Neural cell (in vitro differentiated cells): ENCODE measurements around the gene PPP3CA. TPM values are rescaled to one million over a fixed set of nuclear protein-coding genes. Genes with fewer than 3 reads are reported as not detected.

Source experiments
- H2AFZ ChIP-seq: fragments of 200-600, 300-800 bp; sonication (generic), shearing (Covaris generic); 2 replicates; pipeline ENCODE4 v1.6.0; 2014; ENCODE audit warnings: low read depth, mild to moderate bottlenecking, antibody characterized with exemption, low read length, moderate library complexity
- H3F3A ChIP-seq: fragments of 200-600 bp; shearing (Covaris generic); 2 replicates; pipeline ENCODE4 v1.6.1; 2016; ENCODE audit warnings: mild to moderate bottlenecking, moderate library complexity, mixed read lengths, antibody characterized with exemption, low read length; ENCODE audit not compliant: insufficient read depth, poor library complexity, severe bottlenecking
- H3K27ac ChIP-seq: fragments of 200-600, 300-800 bp; sonication (generic), shearing (Covaris generic); 2 replicates; pipeline ENCODE4 v1.5.1; 2014; ENCODE audit warnings: mild to moderate bottlenecking, low read length, moderate library complexity
- H3K27me3 ChIP-seq: fragments of 300-800, 200-600 bp; sonication (generic), shearing (Covaris generic); 2 replicates; pipeline ENCODE4 v1.6.0; 2014; ENCODE audit warnings: mild to moderate bottlenecking, low read depth, low read length, moderate library complexity; ENCODE audit not compliant: insufficient read depth
- H3K36me3 ChIP-seq: fragments of 300-800, 200-600 bp; sonication (generic), shearing (Covaris generic); 2 replicates; pipeline ENCODE4 v1.5.1; 2014; ENCODE audit warnings: mild to moderate bottlenecking, antibody characterized with exemption, low read length, moderate library complexity; ENCODE audit not compliant: insufficient read depth
- H3K4me2 ChIP-seq: fragments of 300-800, 200-600 bp; sonication (generic), shearing (Covaris generic); 2 replicates; pipeline ENCODE4 v1.6.0; 2014; ENCODE audit warnings: mild to moderate bottlenecking, low read length
- H3K4me3 ChIP-seq: fragments of 300-800, 200-600 bp; sonication (generic), shearing (Covaris generic); 2 replicates; pipeline ENCODE4 v1.5.1; 2014; ENCODE audit warnings: mild to moderate bottlenecking, low read length, moderate library complexity
- H3K79me2 ChIP-seq: fragments of 200-600 bp; shearing (Covaris generic); replicated peaks from 2 replicates; pipeline ENCODE4 v1.6.0; 2014; ENCODE audit warnings: mild to moderate bottlenecking, low read length, moderate library complexity; ENCODE audit not compliant: insufficient read depth
- H3K9ac ChIP-seq: fragments of 300-800, 200-600 bp; sonication (generic), shearing (Covaris generic); 2 replicates; pipeline ENCODE4 v1.6.1; 2016; ENCODE audit warnings: mild to moderate bottlenecking, low read length, mixed read lengths
- H3K9me2 ChIP-seq: fragments of 200-600 bp; shearing (Covaris generic); 2 replicates; pipeline ENCODE4 v1.6.1; 2016; ENCODE audit warnings: mild to moderate bottlenecking, low read length, mixed read lengths; ENCODE audit not compliant: insufficient read depth
- H3K9me3 ChIP-seq: fragments of 200-600, 300-800 bp; sonication (generic), shearing (Covaris generic); 2 replicates; pipeline ENCODE4 v1.6.1; 2016; ENCODE audit warnings: mild to moderate bottlenecking, mixed run types, low read length, moderate library complexity, mixed read lengths
- H4K20me1 ChIP-seq: fragments of 200-600 bp; shearing (Covaris generic); 2 replicates; pipeline ENCODE4 v1.6.1; 2016; ENCODE audit warnings: mild to moderate bottlenecking, mixed run types; ENCODE audit not compliant: insufficient read depth
- EP300 ChIP-seq: fragments of 450-650 bp; conservative IDR thresholded peaks from 2 replicates; pipeline ENCODE4 v1.6.1; 2014; ENCODE audit warnings: antibody characterized with exemption, mild to moderate bottlenecking, moderate library complexity; ENCODE audit not compliant: poor library complexity, severe bottlenecking
- EZH2 ChIP-seq: fragments of 200-600, 300-800 bp; shearing (Covaris generic), sonication (generic); IDR thresholded peaks from 2 replicates; pipeline ENCODE4 v1.6.1; 2014; ENCODE audit warnings: antibody characterized with exemption, low read length, borderline replicate concordance, mild to moderate bottlenecking; ENCODE audit not compliant: insufficient read depth, poor library complexity, severe bottlenecking
- MXI1 ChIP-seq: fragments of 450-650 bp; conservative IDR thresholded peaks from 2 replicates; pipeline ENCODE4 v1.6.1; 2014; ENCODE audit warnings: antibody characterized with exemption, mild to moderate bottlenecking; ENCODE audit not compliant: poor library complexity, severe bottlenecking
- POLR2AphosphoS5 ChIP-seq: IDR thresholded peaks from 2 replicates; pipeline ENCODE4 v1.6.1; 2012
- RAD21 ChIP-seq: fragments of 450-650 bp; conservative IDR thresholded peaks from 2 replicates; pipeline ENCODE4 v1.6.1; 2014; ENCODE audit warnings: antibody characterized with exemption, mild to moderate bottlenecking, moderate library complexity
- SMC3 ChIP-seq: fragments of 450-650 bp; conservative IDR thresholded peaks from 2 replicates; pipeline ENCODE4 v1.6.1; 2014; ENCODE audit warnings: antibody characterized with exemption, mild to moderate bottlenecking, moderate library complexity; ENCODE audit not compliant: poor library complexity
- TAF1 ChIP-seq: IDR thresholded peaks from 2 replicates; pipeline ENCODE4 v1.6.1; 2012; ENCODE audit warnings: low read depth
- polyA plus RNA-seq: library from polyadenylated mRNA; depleted of rRNA; stranded (reverse); fragments of >200 nt; gene quantifications from 2 replicates; pipeline ENCODE4 v1.2.3, GENCODE V29; 2014
- TF ChIP-seq, protein P1 (sequence below): IDR thresholded peaks from 2 replicates; pipeline ENCODE4 v1.6.1; 2012; ENCODE audit warnings: borderline replicate concordance
- TF ChIP-seq, protein P2 (sequence below): fragments of 450-650 bp; IDR thresholded peaks from 2 replicates; pipeline ENCODE4 v1.5.1; 2014; ENCODE audit warnings: antibody characterized with exemption, mild to moderate bottlenecking, moderate library complexity; ENCODE audit not compliant: poor library complexity, severe bottlenecking

The PPP3CA gene
- polyA plus RNA-seq, 1 donor from 2014 or later, result 78.2 TPM

DNA sequence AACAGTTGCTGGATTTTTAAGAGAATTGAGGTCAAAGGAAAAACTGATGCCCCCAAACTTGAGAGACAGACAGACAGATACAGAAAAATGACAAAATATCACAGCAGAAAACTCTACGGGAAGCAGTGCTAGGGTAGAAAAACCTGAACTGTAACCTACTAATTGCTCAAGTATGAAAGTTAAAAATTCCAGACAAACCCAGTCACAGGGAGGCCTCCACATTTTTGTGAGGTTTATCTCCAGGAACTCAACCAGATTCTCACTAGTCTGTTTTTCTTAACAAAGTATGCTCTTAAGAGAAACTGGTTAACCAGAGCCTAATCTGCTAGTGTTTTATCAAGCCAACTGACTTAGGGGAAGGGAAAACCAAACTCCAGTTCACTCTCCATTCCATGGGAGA lies 19.9 kb upstream of the PPP3CA start:
- H3F3A ChIP-seq, result no peaks in the 10 kb centered on the region
- H4K20me1 ChIP-seq, result no peaks in the 10 kb centered on the region
- no peak overlapping the region for H3K4me3 ChIP-seq
- H3K9me3 ChIP-seq, result no peaks in the 10 kb centered on the region
- no peaks in the 10 kb centered on the region for H3K79me2 ChIP-seq
- no peaks in the 10 kb centered on the region for H3K36me3 ChIP-seq
- no peak overlapping the region for H3K9ac ChIP-seq
- no peaks in the 10 kb centered on the region for H3K9me2 ChIP-seq
- no peak overlapping the region for H3K4me2 ChIP-seq
- no peak overlapping the region for H2AFZ ChIP-seq
- TF ChIP-seq, protein P1, sequence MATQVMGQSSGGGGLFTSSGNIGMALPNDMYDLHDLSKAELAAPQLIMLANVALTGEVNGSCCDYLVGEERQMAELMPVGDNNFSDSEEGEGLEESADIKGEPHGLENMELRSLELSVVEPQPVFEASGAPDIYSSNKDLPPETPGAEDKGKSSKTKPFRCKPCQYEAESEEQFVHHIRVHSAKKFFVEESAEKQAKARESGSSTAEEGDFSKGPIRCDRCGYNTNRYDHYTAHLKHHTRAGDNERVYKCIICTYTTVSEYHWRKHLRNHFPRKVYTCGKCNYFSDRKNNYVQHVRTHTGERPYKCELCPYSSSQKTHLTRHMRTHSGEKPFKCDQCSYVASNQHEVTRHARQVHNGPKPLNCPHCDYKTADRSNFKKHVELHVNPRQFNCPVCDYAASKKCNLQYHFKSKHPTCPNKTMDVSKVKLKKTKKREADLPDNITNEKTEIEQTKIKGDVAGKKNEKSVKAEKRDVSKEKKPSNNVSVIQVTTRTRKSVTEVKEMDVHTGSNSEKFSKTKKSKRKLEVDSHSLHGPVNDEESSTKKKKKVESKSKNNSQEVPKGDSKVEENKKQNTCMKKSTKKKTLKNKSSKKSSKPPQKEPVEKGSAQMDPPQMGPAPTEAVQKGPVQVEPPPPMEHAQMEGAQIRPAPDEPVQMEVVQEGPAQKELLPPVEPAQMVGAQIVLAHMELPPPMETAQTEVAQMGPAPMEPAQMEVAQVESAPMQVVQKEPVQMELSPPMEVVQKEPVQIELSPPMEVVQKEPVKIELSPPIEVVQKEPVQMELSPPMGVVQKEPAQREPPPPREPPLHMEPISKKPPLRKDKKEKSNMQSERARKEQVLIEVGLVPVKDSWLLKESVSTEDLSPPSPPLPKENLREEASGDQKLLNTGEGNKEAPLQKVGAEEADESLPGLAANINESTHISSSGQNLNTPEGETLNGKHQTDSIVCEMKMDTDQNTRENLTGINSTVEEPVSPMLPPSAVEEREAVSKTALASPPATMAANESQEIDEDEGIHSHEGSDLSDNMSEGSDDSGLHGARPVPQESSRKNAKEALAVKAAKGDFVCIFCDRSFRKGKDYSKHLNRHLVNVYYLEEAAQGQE, result no peak
- TF ChIP-seq MXI1 (no peak), EP300 (no peak), EZH2 (no peak), TAF1 (no peak), RAD21 (no peak), POLR2AphosphoS5 (no peak)
- TF ChIP-seq, protein P2, sequence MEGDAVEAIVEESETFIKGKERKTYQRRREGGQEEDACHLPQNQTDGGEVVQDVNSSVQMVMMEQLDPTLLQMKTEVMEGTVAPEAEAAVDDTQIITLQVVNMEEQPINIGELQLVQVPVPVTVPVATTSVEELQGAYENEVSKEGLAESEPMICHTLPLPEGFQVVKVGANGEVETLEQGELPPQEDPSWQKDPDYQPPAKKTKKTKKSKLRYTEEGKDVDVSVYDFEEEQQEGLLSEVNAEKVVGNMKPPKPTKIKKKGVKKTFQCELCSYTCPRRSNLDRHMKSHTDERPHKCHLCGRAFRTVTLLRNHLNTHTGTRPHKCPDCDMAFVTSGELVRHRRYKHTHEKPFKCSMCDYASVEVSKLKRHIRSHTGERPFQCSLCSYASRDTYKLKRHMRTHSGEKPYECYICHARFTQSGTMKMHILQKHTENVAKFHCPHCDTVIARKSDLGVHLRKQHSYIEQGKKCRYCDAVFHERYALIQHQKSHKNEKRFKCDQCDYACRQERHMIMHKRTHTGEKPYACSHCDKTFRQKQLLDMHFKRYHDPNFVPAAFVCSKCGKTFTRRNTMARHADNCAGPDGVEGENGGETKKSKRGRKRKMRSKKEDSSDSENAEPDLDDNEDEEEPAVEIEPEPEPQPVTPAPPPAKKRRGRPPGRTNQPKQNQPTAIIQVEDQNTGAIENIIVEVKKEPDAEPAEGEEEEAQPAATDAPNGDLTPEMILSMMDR, result no peak
- H3K27me3 ChIP-seq, result no peaks in the 10 kb centered on the region
- no peak overlapping the region for H3K27ac ChIP-seq

DNA sequence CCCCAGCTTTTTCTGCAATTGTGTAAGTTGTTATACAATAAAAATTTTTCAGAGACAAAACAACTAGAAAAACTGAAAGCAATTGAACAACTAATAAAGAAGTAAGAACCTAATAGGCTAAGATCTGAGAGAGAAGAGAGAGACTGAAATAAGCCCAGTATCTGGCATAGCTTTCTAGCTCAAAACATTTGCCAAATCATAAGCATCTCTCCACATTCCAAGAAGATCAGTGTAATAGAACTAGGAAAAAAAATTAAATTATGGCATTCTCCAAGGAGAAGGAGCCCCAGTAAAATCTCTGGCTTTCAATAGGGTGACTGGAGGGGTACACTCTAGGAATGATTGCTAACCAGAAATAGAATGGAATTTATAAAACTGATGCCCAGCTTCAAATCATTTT lies 19.0 kb upstream of the PPP3CA start:
- Histone ChIP-seq H3K36me3 (no peaks in the 10 kb centered on the region), H4K20me1 (no peaks in the 10 kb centered on the region), H3F3A (no peaks in the 10 kb centered on the region), H2AFZ (no peak overlapping the region), H3K27ac (no peak overlapping the region), H3K9me3 (no peaks in the 10 kb centered on the region), H3K9me2 (no peaks in the 10 kb centered on the region), H3K4me2 (no peak overlapping the region), H3K79me2 (no peaks in the 10 kb centered on the region), H3K4me3 (no peak overlapping the region), H3K9ac (no peak overlapping the region), H3K27me3 (no peaks in the 10 kb centered on the region)
- TF ChIP-seq RAD21, result no peak
- no peak for TF ChIP-seq POLR2AphosphoS5

DNA sequence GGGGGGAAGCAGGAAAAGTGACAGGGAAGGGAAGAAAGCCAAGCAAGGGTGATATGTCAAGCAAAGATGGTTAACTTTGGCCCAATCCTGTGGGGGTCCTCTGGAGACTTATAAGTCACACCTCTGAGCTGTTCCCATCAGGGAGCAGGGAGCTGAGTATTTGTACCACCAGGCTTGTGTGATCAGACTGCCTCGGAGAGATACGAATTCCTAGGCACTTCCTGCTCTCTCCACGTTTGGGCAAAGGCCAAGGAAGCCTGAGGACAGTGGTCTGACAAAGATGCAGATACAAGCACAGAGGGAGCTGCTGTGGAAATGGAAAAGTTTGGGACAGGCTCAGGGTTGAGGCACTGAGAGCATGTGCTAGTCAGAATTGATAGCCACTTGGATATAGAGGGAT lies 10.4 kb upstream of the PPP3CA start:
- no peak overlapping the region for H3K4me3 ChIP-seq
- H4K20me1 ChIP-seq, result no peaks in the 10 kb centered on the region
- TF ChIP-seq SMC3, result no peak
- TF ChIP-seq, protein P2, result no peak
- no peak for TF ChIP-seq MXI1
- TF ChIP-seq RAD21, result no peak
- no peak for TF ChIP-seq POLR2AphosphoS5
- no peak overlapping the region for H3K9ac ChIP-seq
- no peaks in the 10 kb centered on the region for H3K9me2 ChIP-seq
- H3K27ac ChIP-seq, result no peak overlapping the region
- H2AFZ ChIP-seq, result no peak overlapping the region
- no peaks in the 10 kb centered on the region for H3F3A ChIP-seq
- no peaks in the 10 kb centered on the region for H3K27me3 ChIP-seq
- H3K9me3 ChIP-seq, result no peaks in the 10 kb centered on the region
- no peaks in the 10 kb centered on the region for H3K79me2 ChIP-seq
- H3K36me3 ChIP-seq, result no peaks in the 10 kb centered on the region
- H3K4me2 ChIP-seq, result no peak overlapping the region
